NCI-H226 (cell line): Measurements from ENCODE around the gene PTN.
"Not testable (repeated sequence)": the region's sequence is repeated elsewhere in the genome, so short reads cannot be mapped to it uniquely, and the experiment has no call there.

Experiments used
- DNase-seq: peaks from one replicate; pipeline ENCODE4 v3.0.0-alpha.2; 2015

PTN gene

GRCh38 chr7:137258552-137258951, 85.0 kb downstream of the PTN start:
- DNase-seq = no peak

GRCh38 chr7:137254766-137255165, 88.8 kb downstream of the PTN start:
- no peak for DNase-seq

GRCh38 chr7:137245890-137246289, 97.6 kb downstream of the PTN start:
- DNase-seq = no peak

- DNase-seq = no peak
Observed at GRCh38 chr7:137245186-137245585, 98.3 kb downstream of the PTN start.

- no peak for DNase-seq
Observed at GRCh38 chr7:137243741-137244140, 99.8 kb downstream of the PTN start.

GRCh38 chr7:137242616-137243015, 100.9 kb downstream of the PTN start:
- DNase-seq = no peak

- no peak for DNase-seq
Observed at GRCh38 chr7:137241655-137242360, 101.7 kb downstream of the PTN start.

GRCh38 chr7:137239186-137239585, 104.3 kb downstream of the PTN start:
- DNase-seq = not testable (repeated sequence)

- DNase-seq = no peak
Observed at GRCh38 chr7:137235434-137235833, 108.1 kb downstream of the PTN start.

- DNase-seq = no peak
Observed at GRCh38 chr7:137231167-137231566, 112.4 kb downstream of the PTN start.

- no peak for DNase-seq
Observed at GRCh38 chr7:137221467-137221866, 122.1 kb downstream of the PTN start.

- DNase-seq = no peak
Observed at GRCh38 chr7:137213744-137214143, 129.8 kb downstream of the PTN start.

GRCh38 chr7:137209151-137209817, 134.2 kb downstream of the PTN start:
- no peak for DNase-seq

GRCh38 chr7:137206770-137207169, 136.8 kb downstream of the PTN start:
- no peak for DNase-seq

GRCh38 chr7:137204246-137204645, 139.3 kb downstream of the PTN start:
- no peak for DNase-seq

- DNase-seq = no peak
Observed at GRCh38 chr7:137203351-137203750, 140.2 kb downstream of the PTN start.

- no peak for DNase-seq
Observed at GRCh38 chr7:137196648-137197047, 146.9 kb downstream of the PTN start.

GRCh38 chr7:137195996-137196395, 147.5 kb downstream of the PTN start:
- no peak for DNase-seq

- not testable (repeated sequence) for DNase-seq
Observed at GRCh38 chr7:137181619-137182018, 161.9 kb downstream of the PTN start.
